B cell (primary cell): ENCODE results near the gene FEM1C. TPM values are rescaled to one million over a fixed set of nuclear protein-coding genes. Genes with fewer than 3 reads are reported as not detected.

Experiments
- ATAC-seq: fragments of 200-7000 bp; cut with Tn5 transposase; one replicate; pipeline ENCODE4 v1.10.0; 2021; ENCODE audit warnings: low read depth, mild to moderate bottlenecking, moderate number of reproducible peaks, moderate library complexity
- CTCF ChIA-PET: fragments of 350-600 bp; sonication (Branson Sonifier 250); formaldehyde crosslinking; loops from one replicate; lab custom pipeline; 2021; ENCODE audit warnings: antibody characterized with exemption, inconsistent platforms; lab: Charles Lee
- POLR2A ChIA-PET: fragments of 350-600 bp; sonication (Branson Sonifier 250); formaldehyde crosslinking; loops from one replicate; lab custom pipeline; 2021; ENCODE audit warnings: antibody characterized with exemption; lab: Charles Lee
- DNase-seq: peaks from one replicate; pipeline ENCODE4 v3.0.0; 2013
- H2AFZ ChIP-seq: 2 replicates; pipeline ENCODE4 v1.6.1; 2012; ENCODE audit warnings: mild to moderate bottlenecking, low read depth, low read length; ENCODE audit not compliant: insufficient read depth, poor library complexity, severe bottlenecking
- H3K27ac ChIP-seq, 2 donors: 1 replicate in 1 of 2; 2 replicates in 1 of 2; pipeline ENCODE4 v1.5.1; 2012 to 2013; ENCODE audit warnings: low read length in 2 of 2, mild to moderate bottlenecking in 2 of 2, moderate library complexity in 1 of 2
- H3K27me3 ChIP-seq, 4 experiments: fragments of 200-600 bp in 1 of 4; sonication (generic) in 1 of 4; replicated peaks in 1 of 4; 1 replicate in 2 of 4; 2 replicates in 2 of 4; pipeline versions ENCODE4 v1.6.1 to v1.7.0; 2013 to 2016; ENCODE audit warnings: low read length in 3 of 4, mild to moderate bottlenecking in 2 of 4, mixed read lengths in 1 of 4, moderate library complexity in 1 of 4; ENCODE audit not compliant: insufficient read depth in 4 of 4, control insufficient read depth in 3 of 4; ENCODE audit errors: control extremely low read depth in 1 of 4
- H3K36me3 ChIP-seq, 2 experiments: replicated peaks in 1 of 2; 1 replicate in 1 of 2; 2 replicates in 1 of 2; pipeline versions ENCODE4 v1.6.1 to v1.7.1; 2013; ENCODE audit warnings: low read length in 1 of 2; ENCODE audit not compliant: insufficient read depth in 2 of 2, control insufficient read depth in 1 of 2; ENCODE audit errors: control extremely low read depth in 1 of 2, extremely low read depth in 1 of 2
- H3K4me1 ChIP-seq, 2 donors: fragments of 200-600 bp in 1 of 2; sonication (generic) in 1 of 2; 1 replicate in 1 of 2; 2 replicates in 1 of 2; pipeline versions ENCODE4 v1.5.1 to v1.6.1; 2013 to 2017; ENCODE audit warnings: low read length in 2 of 2; ENCODE audit not compliant: control insufficient read depth in 2 of 2, insufficient read depth in 2 of 2
- H3K4me2 ChIP-seq: replicated peaks from 2 replicates; pipeline ENCODE3; 2012; ENCODE audit warnings: mild to moderate bottlenecking, low read depth, low read length; ENCODE audit not compliant: poor library complexity, severe bottlenecking
- H3K4me3 ChIP-seq, 5 experiments: fragments of 200-600 bp in 1 of 5; sonication (generic) in 1 of 5; 1 replicate in 3 of 5; 2 replicates in 2 of 5; pipeline versions ENCODE4 v1.5.1 to v1.7.0; 2011 to 2016; ENCODE audit warnings: low read length in 4 of 5, mild to moderate bottlenecking in 4 of 5, low read depth in 2 of 5, control low read depth in 1 of 5, moderate library complexity in 1 of 5; ENCODE audit not compliant: insufficient read depth in 1 of 5; ENCODE audit errors: control extremely low read depth in 1 of 5, extremely low read depth in 1 of 5
- H3K79me2 ChIP-seq: fragments of 200-600 bp; sonication (generic); one replicate; pipeline ENCODE4 v1.6.0; 2016; ENCODE audit warnings: low read length; ENCODE audit not compliant: control insufficient read depth, insufficient read depth
- H3K9ac ChIP-seq: fragments of 200-600 bp; sonication (generic); 2 replicates; pipeline ENCODE4 v1.6.1; 2017; ENCODE audit warnings: mild to moderate bottlenecking, low read length, moderate library complexity
- H3K9me3 ChIP-seq, 3 donors: one replicate each; pipeline versions ENCODE4 v1.6.1 to v1.7.1; 2013; ENCODE audit warnings: low read length in 2 of 3; ENCODE audit not compliant: control insufficient read depth in 2 of 3, insufficient read depth in 1 of 3; ENCODE audit errors: control extremely low read depth in 1 of 3
- H4K20me1 ChIP-seq: 2 replicates; pipeline ENCODE4 v1.6.0; 2012; ENCODE audit warnings: mild to moderate bottlenecking, low read length; ENCODE audit not compliant: insufficient read depth, control insufficient read depth, poor library complexity, severe bottlenecking
- H3K27ac Mint-ChIP-seq: one replicate; pipeline ENCODE4 v1.8.0; 2021; ENCODE audit warnings: mixed read lengths
- H3K27me3 Mint-ChIP-seq: one replicate; pipeline ENCODE4 v1.8.0; 2021; ENCODE audit warnings: mixed read lengths
- H3K4me1 Mint-ChIP-seq: one replicate; pipeline ENCODE4 v1.8.0; 2021; ENCODE audit warnings: mixed read lengths
- H3K4me3 Mint-ChIP-seq: one replicate; pipeline ENCODE4 v1.8.0; 2021; ENCODE audit warnings: mixed read lengths
- H3K9me3 Mint-ChIP-seq: one replicate; pipeline ENCODE4 v1.8.0; 2022; ENCODE audit warnings: mixed read lengths; ENCODE audit not compliant: insufficient read depth
- CTCF ChIP-seq: fragments of 200-600 bp; IDR thresholded peaks from one replicate; pipeline ENCODE4 v1.8.0; 2022; ENCODE audit warnings: antibody characterized with exemption, mild to moderate bottlenecking
- EZH2 ChIP-seq: IDR thresholded peaks from 2 replicates; pipeline ENCODE4 v1.6.1; 2012; ENCODE audit warnings: borderline replicate concordance, low read depth, mild to moderate bottlenecking, moderate library complexity, low read length; ENCODE audit not compliant: insufficient read depth, poor library complexity, severe bottlenecking
- WGBS: methylation state at CpG from one replicate; pipeline ENCODE4 v1.1.5; 2013; ENCODE audit warnings: missing lambda C conversion rate; ENCODE audit not compliant: insufficient coverage; 5-methylcytosine and 5-hydroxymethylcytosine counted together
- intact Hi-C: fragments of 100-400 bp; cut with micrococcal nuclease; formaldehyde crosslinking; loops from one replicate; pipeline ENCODE4 v1.10.0; 2022
- polyA plus RNA-seq: library from polyadenylated mRNA; depleted of rRNA; stranded (reverse); fragments of >200 nt; gene quantifications from 2 replicates; pipeline ENCODE4 v1.2.3, GENCODE V29; 2012
- total RNA-seq, 2 donors: library from RNA; stranded (reverse); fragments of 120-200 nt in 1 of 2; gene quantifications; 1 replicate in 1 of 2; 2 replicates in 1 of 2; pipeline versions ENCODE4 v1.2.3 to v1.2.4, GENCODE V29; 2013 to 2022

FEM1C gene
- total and polyA plus RNA-seq, 2 donors (not counting 1 experiment from before 2014, with no cell fraction given), result 14.9 to 18.7 TPM

GRCh38 chr5:115577741-115578140 lies 33.2 kb upstream of the FEM1C start:
- H3K4me3 ChIP-seq, result peak overlapping the region in 1 of 5 experiments; percentile 32
- H3K9me3 ChIP-seq, result no peaks in the 10 kb centered on the region
- ChIA-PET POLR2A (interaction anchor here (0.6 kb wide), 1 partner anchor 577 kb away, joined by 3 read pairs; no protein-coding TSS in a partner anchor), CTCF (interaction anchor here (0.6 to 13.9 kb wide), 5 partner anchors 11 to 269 kb away, joined by 3 to 327 read pairs (median 5); partner anchors contain the start of gene FEM1C)
- no peaks in the 10 kb centered on the region for H3K27me3 ChIP-seq
- no peak overlapping the region for H3K27ac Mint-ChIP-seq
- no peaks in the 10 kb centered on the region for H3K79me2 ChIP-seq
- H3K9me3 Mint-ChIP-seq, result peaks cover 2% of the 10 kb centered on the region
- ATAC-seq (no peak), DNase-seq (peak; percentile 14)
- no peak overlapping the region for H3K27ac ChIP-seq
- H3K4me2 ChIP-seq, result no peak overlapping the region
- no peak overlapping the region for H3K9ac ChIP-seq
- no peak for TF ChIP-seq EZH2
- TF ChIP-seq CTCF, result no peak
- H4K20me1 ChIP-seq, result no peaks in the 10 kb centered on the region
- peaks cover 19% of the 10 kb centered on the region in 2 donors for H3K4me1 ChIP-seq
- peaks cover 34% of the 10 kb centered on the region for H3K4me1 Mint-ChIP-seq
- H3K4me3 Mint-ChIP-seq, result peak overlapping the region; percentile 68
- no peaks in the 10 kb centered on the region for H3K27me3 Mint-ChIP-seq
- intact Hi-C loops, result loop anchor here (2.0 kb wide), 1 partner anchor 21 kb away; no protein-coding TSS in a partner anchor
- WGBS, result 65% methylated on average over 5 of the region's 6 CpGs
- H3K36me3 ChIP-seq, result no peaks in the 10 kb centered on the region
- H2AFZ ChIP-seq, result no peak overlapping the region

DNA sequence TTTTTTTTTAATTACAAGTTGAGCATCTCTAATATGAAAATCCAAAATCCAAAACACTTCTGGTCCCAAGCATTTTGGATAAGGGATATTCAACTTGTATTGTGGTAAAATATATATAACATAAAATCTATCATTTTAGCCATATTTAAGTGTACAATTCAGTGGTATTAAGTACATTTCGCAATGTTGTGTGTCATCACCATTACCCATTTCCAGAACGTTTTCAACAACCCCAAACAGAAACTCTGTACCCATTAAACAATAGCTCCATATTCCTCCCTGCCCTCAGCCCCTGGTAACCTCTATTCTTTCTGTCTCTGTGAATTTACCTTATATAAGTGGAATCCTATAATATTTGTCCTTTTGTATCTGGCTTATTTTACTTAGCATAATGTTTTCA lies 32.8 kb upstream of the FEM1C start:
- WGBS, result no CpG with 5 or more reads among the region's 2 CpGs
- no peak overlapping the region for H3K27ac ChIP-seq
- H3K4me3 ChIP-seq, result no peak overlapping the region
- no peak overlapping the region for H3K27ac Mint-ChIP-seq
- H4K20me1 ChIP-seq, result no peaks in the 10 kb centered on the region
- H3K4me1 Mint-ChIP-seq, result peaks cover 34% of the 10 kb centered on the region
- no peaks in the 10 kb centered on the region for H3K27me3 ChIP-seq
- TF ChIP-seq CTCF (no peak), EZH2 (no peak)
- H3K4me3 Mint-ChIP-seq, result peak overlapping the region; percentile 68
- H3K27me3 Mint-ChIP-seq, result no peaks in the 10 kb centered on the region
- intact Hi-C loops, result no loop called here
- H3K79me2 ChIP-seq, result no peaks in the 10 kb centered on the region
- no peak overlapping the region for H3K9ac ChIP-seq
- H3K4me1 ChIP-seq, result peaks cover 19% of the 10 kb centered on the region in 2 donors
- ChIA-PET CTCF (interaction anchor here (0.6 to 13.9 kb wide), 5 partner anchors 11 to 1969 kb away, joined by 3 to 327 read pairs (median 5); partner anchors contain the start of gene FEM1C), POLR2A (interaction anchor here (0.6 kb wide), 1 partner anchor 577 kb away, joined by 3 read pairs; no protein-coding TSS in a partner anchor)
- no peaks in the 10 kb centered on the region for H3K36me3 ChIP-seq
- H3K4me2 ChIP-seq, result no peak overlapping the region
- H2AFZ ChIP-seq, result no peak overlapping the region
- ATAC-seq, result no peak
- DNase-seq, result no peak
- H3K9me3 Mint-ChIP-seq, result peaks cover 2% of the 10 kb centered on the region
- H3K9me3 ChIP-seq, result no peaks in the 10 kb centered on the region
